HG02678 (cell line): ENCODE data around the gene PHF19.

Experiments
- ATAC-seq: cut with Tn5 transposase; IDR thresholded peaks from one replicate; pipeline ENCODE4 v1.9.1; 2021; ENCODE audit warnings: mild to moderate bottlenecking, moderate library complexity; ENCODE audit not compliant: unreplicated experiment

PHF19 gene

GRCh38 chr9:120874226-120875194 lies 2.5 kb downstream of the PHF19 start:
- ATAC-seq = no peak

- ATAC-seq = no peak
These were observed 3.5 kb downstream of the PHF19 start for GRCh38 chr9:120873512-120873911.

- ATAC-seq = no peak
These were observed 4.0 kb downstream of the PHF19 start for GRCh38 chr9:120872791-120873502.

- no peak for ATAC-seq
These were observed 6.8 kb downstream of the PHF19 start for GRCh38 chr9:120870206-120870605.

GRCh38 chr9:120869726-120870125 lies 7.3 kb downstream of the PHF19 start:
- ATAC-seq = no peak

- no peak for ATAC-seq
These were observed 7.7 kb downstream of the PHF19 start for GRCh38 chr9:120869360-120869687.

GRCh38 chr9:120868676-120869359 lies 8.2 kb downstream of the PHF19 start:
- peak; percentile 89 for ATAC-seq

- ATAC-seq = no peak
These were observed 8.7 kb downstream of the PHF19 start for GRCh38 chr9:120868339-120868675.

GRCh38 chr9:120867676-120868338 lies 9.2 kb downstream of the PHF19 start:
- no peak for ATAC-seq

- ATAC-seq = no peak
These were observed 10.3 kb downstream of the PHF19 start for GRCh38 chr9:120866651-120867050.

GRCh38 chr9:120865809-120866208 lies 11.2 kb downstream of the PHF19 start:
- no peak for ATAC-seq

- no peak for ATAC-seq
These were observed 11.8 kb downstream of the PHF19 start for GRCh38 chr9:120865176-120865575.

- ATAC-seq = no peak
These were observed 12.3 kb downstream of the PHF19 start for GRCh38 chr9:120864719-120865118.

- ATAC-seq = no peak
These were observed 13.2 kb downstream of the PHF19 start for GRCh38 chr9:120863833-120864232.

- ATAC-seq = no peak
These were observed 14.5 kb downstream of the PHF19 start for GRCh38 chr9:120862452-120862851.

GRCh38 chr9:120861935-120862334 lies 15.1 kb downstream of the PHF19 start:
- no peak for ATAC-seq

GRCh38 chr9:120860083-120860482 lies 16.9 kb downstream of the PHF19 start:
- ATAC-seq = no peak

- ATAC-seq = no peak
These were observed 17.6 kb downstream of the PHF19 start for GRCh38 chr9:120859361-120859760.

GRCh38 chr9:120857902-120858301 lies 19.1 kb downstream of the PHF19 start:
- no peak for ATAC-seq

GRCh38 chr9:120857481-120857880 lies 19.5 kb downstream of the PHF19 start:
- ATAC-seq = no peak

GRCh38 chr9:120856700-120857099 lies 20.3 kb downstream of the PHF19 start:
- ATAC-seq = no peak
